HL-60 (cell line): Measurements from ENCODE around the gene WDR27.

Experiments used
- CTCF ChIP-seq: IDR thresholded peaks from one replicate; pipeline ENCODE4 v1.5.1; 2011; ENCODE audit warnings: low read length, control low read depth, inconsistent platforms; ENCODE audit not compliant: insufficient read depth
- GABPA ChIP-seq: IDR thresholded peaks from 2 replicates; pipeline ENCODE4 v1.6.1; 2012; ENCODE audit warnings: low read depth
- POLR2AphosphoS5 ChIP-seq: IDR thresholded peaks from 2 replicates; pipeline ENCODE4 v1.6.1; 2012; ENCODE audit warnings: low read depth
- REST ChIP-seq: IDR thresholded peaks from 2 replicates; pipeline ENCODE4 v1.6.1; 2012; ENCODE audit warnings: low read depth; ENCODE audit not compliant: insufficient replicate concordance

GRCh38 chr6:169592558-169592957 lies 109.3 kb downstream of the WDR27 start:
- TF ChIP-seq GABPA (no peak), REST (no peak), POLR2AphosphoS5 (no peak), CTCF (no peak)
